ENCODE measurements around the gene ATP5F1A. TPM values are rescaled to one million over a fixed set of nuclear protein-coding genes. Genes with fewer than 3 reads are reported as not detected.

The ATP5F1A gene
- total and polyA plus RNA-seq, 2 donors (not counting 3 experiments of a cell fraction or from before 2014, with no cell fraction given): 405 to 585 TPM

- Histone ChIP-seq H3K27me3 (ENCODE audit: control insufficient read depth in 2 of 2, insufficient read depth in 2 of 2, low read length in 2 of 2) (no peaks in the 10 kb centered on the region), H3K9ac (replicated peaks; ENCODE audit: extremely low read depth, insufficient read depth, low read length) (peak overlapping the region; percentile 87), H3K9me1 (replicated peaks; ENCODE audit: control insufficient read depth, extremely low read depth, insufficient read depth, low read length) (no peaks in the 10 kb centered on the region), H4K20me1 (replicated peaks; ENCODE audit: control insufficient read depth, extremely low read depth, insufficient read depth, low read length) (no peaks in the 10 kb centered on the region), H3K36me3 (ENCODE audit: control insufficient read depth in 2 of 2, extremely low read depth in 1 of 2, insufficient read depth in 2 of 2, low read length in 2 of 2) (peaks cover 1 to 5% of the 10 kb centered on the region in 2 experiments), H3K4me1 (ENCODE audit: control insufficient read depth, extremely low read depth, insufficient read depth, low read length) (peaks cover 16% of the 10 kb centered on the region), H3K27ac (ENCODE audit: insufficient read depth, low read depth, low read length) (peak overlapping the region; percentile 55), H3K9me3 (replicated peaks; ENCODE audit: control insufficient read depth, insufficient read depth, low read length) (no peaks in the 10 kb centered on the region), H3K4me2 (ENCODE audit: insufficient read depth, low read length) (peak overlapping the region; percentile 57), H3K4me3 (replicated peaks in 1 of 3; ENCODE audit: insufficient read depth in 1 of 3, low read depth in 1 of 3, low read length in 3 of 3) (peak overlapping the region in 2 of 3 experiments; percentile 67 to 96), H2AFZ (ENCODE audit: low read depth, low read length) (peak overlapping the region; percentile 99), H3K79me2 (ENCODE audit: control insufficient read depth, insufficient read depth, low read length) (peaks cover 44% of the 10 kb centered on the region)
- intact Hi-C loops (cut with micrococcal nuclease): no loop called here
- FAIRE-seq (no peak), DNase-seq (ENCODE audit: low read depth, low spot score) (no peak)
- BruUV-seq (replicated peaks): TSS peak; percentile 93
- ChIA-PET POLR2A (no interaction called here), CTCF (interaction anchor here (1.3 to 1.7 kb wide), 2 partner anchors 22 to 25 kb away, joined by 3 to 11 read pairs; no protein-coding TSS in a partner anchor)
- dilution Hi-C loops (cut with MboI; ENCODE audit: extremely low pct_ligation_motif_present, low sequenced_read_pairs): no loop called here
- TF ChIP-seq FOS (IDR thresholded peaks at IDR 0.05; ENCODE audit: borderline replicate concordance, insufficient read depth, low read length) (no peak), MYC (IDR thresholded peaks at IDR 0.05; ENCODE audit: low read depth, low read length) (no peak), POLR2A (IDR thresholded peaks at IDR 0.05; ENCODE audit: low read depth, low read length) (no peak), EZH2 (IDR thresholded peaks at IDR 0.05; ENCODE audit: borderline replicate concordance, low read depth, low read length, severe bottlenecking) (no peak), POLR2AphosphoS5 (IDR thresholded peaks at IDR 0.05; ENCODE audit: insufficient read depth, low read depth, low read length) (no peak), JUN (IDR thresholded peaks at IDR 0.05; ENCODE audit: borderline replicate concordance, insufficient read depth, insufficient read length, low read depth) (no peak), GATA2 (IDR thresholded peaks at IDR 0.05; ENCODE audit: insufficient read depth, insufficient read length, low read depth, low read length) (no peak), CTCF (IDR thresholded peaks at IDR 0.05; ENCODE audit: extremely low read depth in 1 of 2, insufficient read depth in 1 of 2, low read depth in 1 of 2, low read length in 2 of 2) (no peak)
- TF ChIP-seq, protein P1, sequence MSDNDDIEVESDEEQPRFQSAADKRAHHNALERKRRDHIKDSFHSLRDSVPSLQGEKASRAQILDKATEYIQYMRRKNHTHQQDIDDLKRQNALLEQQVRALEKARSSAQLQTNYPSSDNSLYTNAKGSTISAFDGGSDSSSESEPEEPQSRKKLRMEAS (IDR thresholded peaks at IDR 0.05; ENCODE audit: insufficient read depth, insufficient read length): no peak
Observed at GRCh38 chr18:46098616-46098933, 479 bp upstream of the ATP5F1A start.
